RPMI8226 (cell line): Measurements from ENCODE around the gene EREG.

Experiments
- DNase-seq: peaks from one replicate; pipeline ENCODE4 v3.0.0-alpha.2; 2015

Gene EREG

DNA sequence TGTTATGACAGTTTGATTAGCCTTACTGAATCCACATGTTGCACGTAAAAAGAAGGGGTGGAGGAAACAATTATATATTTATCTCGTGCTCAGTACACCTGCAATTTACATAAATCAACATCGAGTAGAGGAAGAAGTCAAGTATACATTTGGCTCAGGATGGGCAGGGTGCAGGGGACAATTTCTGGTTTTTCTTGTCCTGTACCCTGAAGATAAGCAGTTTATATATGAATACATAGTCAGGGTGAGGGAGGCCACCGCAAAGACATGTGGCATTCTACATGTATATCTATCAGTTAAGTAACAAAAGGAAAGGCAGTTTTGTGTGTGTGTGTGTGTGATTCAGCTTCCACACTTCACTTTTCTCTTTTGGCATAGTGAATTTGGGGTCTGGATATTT lies 11.1 kb upstream of the EREG start:
- DNase-seq = no peak

DNA sequence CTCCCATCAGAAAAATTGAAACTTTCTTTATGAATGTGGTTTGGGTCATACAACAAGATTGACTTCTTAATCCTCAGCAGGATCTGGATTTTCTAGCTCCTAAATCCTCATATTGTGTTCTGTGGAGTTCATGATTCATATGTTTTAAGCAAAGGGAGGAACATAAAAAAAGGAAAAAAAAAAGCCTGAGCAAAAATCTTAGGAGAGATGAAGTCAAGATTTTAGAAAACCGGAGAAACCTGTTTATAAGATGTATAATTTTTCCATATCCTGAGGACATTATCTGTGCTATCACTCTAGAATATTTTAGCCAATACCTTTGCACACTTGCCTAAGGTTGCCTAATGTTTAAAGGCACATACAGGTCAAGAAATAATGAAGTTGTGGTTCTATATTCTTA lies 7.0 kb upstream of the EREG start:
- no peak for DNase-seq

DNA sequence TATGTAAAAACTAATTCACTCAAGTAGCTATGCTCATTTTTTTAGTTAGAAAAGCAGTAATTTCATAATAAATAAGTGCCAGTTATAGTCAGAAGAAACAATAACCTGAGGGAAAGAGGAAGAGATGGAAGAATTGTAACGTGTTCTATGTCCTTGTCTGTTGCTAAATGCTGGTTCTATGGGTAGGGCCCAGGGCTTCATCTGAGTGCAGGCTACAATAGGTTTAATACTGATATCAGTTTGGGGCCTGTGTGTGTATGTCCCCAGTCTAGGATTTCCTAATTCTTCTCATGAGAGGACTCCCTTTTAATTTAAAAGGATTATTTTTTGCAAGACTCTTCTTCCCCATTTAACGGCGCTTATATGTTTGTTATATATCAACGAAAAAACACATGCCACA lies 3.3 kb upstream of the EREG start:
- DNase-seq = no peak

GRCh38 chr4:74362347-74362746 lies 2.6 kb upstream of the EREG start:
- no peak for DNase-seq

DNA sequence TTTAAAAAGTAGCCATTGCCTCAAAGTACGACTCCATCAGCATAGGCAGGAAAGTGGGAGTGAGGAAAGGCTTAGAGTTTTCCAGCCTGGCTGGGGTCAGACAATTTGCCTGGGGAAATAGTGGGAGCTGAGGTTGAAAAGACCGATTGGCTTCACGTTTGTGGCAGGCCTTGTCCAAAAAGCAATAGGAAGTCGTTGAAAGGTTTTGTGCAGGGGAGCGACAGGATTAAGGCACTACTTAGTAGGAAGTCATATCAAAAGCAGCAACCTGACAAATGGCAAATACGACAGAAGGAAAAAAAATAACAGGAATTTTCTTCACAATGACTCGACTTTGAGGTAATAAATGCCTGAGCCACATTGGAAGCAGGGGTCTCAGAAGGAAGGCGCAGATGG lies 691 bp upstream of the EREG start:
- DNase-seq = no peak

DNA sequence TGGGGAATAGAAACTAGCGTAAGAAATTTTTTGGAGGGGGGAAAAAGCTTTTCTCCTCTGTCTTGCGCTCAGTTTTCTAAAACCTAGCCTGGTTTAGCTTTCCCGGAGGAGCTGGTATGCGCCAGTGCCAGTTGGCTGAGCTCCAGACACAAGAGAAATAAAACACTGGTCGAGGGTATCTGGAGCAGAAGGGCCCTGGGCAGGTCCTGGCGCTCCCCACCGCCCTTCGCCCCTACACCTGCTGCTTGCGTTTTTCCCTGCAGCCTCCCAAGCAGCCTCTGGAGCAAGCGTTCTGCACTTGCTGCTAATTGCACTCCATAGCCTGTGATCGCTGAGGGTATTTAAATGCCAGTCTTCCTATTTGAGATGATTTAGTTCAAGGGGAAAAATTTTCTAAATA lies 816 bp downstream of the EREG start:
- no peak for DNase-seq

DNA sequence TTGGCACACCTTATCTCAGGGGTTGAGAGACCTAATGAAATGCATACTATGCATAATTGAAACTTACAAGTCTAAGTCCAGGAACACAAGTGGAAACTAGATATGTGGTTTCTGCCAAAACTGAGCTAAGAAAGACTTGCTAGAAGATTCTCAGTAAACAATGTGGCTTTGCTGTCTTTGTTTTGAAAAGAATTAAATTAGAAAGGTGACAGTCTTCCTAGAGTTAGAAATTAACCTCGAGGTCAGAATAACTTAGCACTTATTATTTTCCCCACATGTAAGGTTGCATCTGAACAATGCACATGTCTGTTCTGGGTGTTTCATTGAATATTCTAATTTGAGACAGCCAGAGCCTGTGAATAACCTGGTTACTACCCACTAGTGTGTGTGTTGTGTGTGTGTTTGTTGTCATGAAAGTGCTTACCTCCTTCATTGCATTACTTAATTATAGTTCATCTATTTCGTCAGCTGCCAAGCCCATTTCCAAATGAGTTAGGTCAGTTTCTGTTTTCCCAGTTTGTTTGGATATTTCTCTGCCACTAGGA lies 1.5 kb downstream of the EREG start:
- no peak for DNase-seq

- DNase-seq = no peak
Observed at GRCh38 chr4:74367656-74368290, 2.8 kb downstream of the EREG start.

- no peak for DNase-seq
Observed at GRCh38 chr4:74368596-74368995, 3.7 kb downstream of the EREG start.

DNA sequence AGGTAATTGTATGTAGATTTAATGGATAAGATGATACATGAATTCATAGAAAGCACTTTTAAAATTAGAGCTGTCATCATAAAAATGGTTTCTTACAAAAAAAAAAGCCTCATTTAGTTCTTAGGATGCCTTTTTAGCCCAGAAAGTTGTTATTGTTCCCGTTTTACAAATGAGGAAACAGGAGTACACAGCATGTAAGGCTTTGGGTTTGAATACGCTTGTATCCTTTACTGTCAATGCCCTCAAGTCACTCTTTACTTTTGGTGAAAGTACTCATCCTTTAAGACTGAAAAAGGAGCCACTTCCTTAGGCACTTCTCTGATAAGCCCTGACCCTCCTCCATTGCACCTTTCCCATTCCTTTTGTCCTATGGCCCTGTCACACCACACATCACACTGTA lies 4.9 kb downstream of the EREG start:
- DNase-seq = no peak

DNA sequence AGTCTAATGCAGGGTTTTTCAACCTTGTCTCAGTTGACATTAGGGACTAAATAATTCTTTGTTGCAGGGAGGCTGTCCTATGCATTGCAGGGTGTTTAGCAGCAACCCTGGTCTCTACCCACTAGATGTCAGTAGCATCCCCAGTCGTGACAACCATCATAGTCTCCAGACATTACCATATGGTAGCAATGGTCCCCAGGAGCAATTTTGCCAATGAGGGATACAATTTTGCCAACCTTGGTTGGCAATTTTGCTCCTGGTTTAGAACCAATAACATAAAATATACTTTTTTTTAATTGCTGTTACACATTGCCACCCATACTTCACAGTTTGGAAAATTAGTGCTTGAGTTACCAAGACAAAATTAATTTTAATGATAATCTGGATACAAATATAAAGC lies 6.0 kb downstream of the EREG start:
- peak; percentile 47 for DNase-seq

GRCh38 chr4:74374128-74374527 lies 9.2 kb downstream of the EREG start:
- no peak for DNase-seq

- no peak for DNase-seq
Observed at GRCh38 chr4:74374561-74375327, 9.8 kb downstream of the EREG start.

- DNase-seq = no peak
Observed at GRCh38 chr4:74375824-74376426, 11.0 kb downstream of the EREG start.

DNA sequence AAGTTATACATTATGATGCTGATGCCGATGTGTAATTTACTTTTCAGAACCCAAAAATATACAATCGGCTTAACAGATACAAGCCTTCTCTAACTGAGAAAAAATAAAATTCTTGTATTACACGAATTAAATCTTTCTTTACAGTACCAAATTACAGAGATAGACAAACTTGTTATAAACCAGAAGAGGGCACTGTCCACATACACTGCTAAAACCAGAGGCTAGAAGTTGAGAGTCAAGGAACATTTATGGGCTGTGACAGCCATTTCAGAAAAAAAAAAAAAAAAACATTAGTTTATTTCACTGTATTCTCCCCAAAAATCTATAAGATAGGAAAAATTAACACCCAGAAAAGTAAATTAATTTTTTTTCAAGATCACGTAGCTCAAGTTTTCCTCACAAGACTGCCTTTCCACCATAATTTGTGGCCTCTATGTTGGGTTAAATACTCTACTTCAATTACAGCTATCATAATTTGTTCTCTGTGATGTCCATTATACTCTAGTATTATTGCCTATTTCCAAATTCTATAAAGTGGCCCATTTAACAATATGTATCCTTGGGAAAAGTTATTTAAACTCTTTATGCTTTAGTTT lies 12.0 kb downstream of the EREG start:
- peak; percentile 25 for DNase-seq

- no peak for DNase-seq
Observed at GRCh38 chr4:74377714-74378113, 12.8 kb downstream of the EREG start.

GRCh38 chr4:74378573-74378972 lies 13.6 kb downstream of the EREG start:
- no peak for DNase-seq

- DNase-seq = no peak
Observed at GRCh38 chr4:74379912-74380311, 15.0 kb downstream of the EREG start.

- DNase-seq = no peak
Observed at GRCh38 chr4:74385386-74385785, 20.4 kb downstream of the EREG start.

- no peak for DNase-seq
Observed at GRCh38 chr4:74386159-74386558, 21.2 kb downstream of the EREG start.

GRCh38 chr4:74387790-74388189 lies 22.8 kb downstream of the EREG start:
- DNase-seq = no peak

DNA sequence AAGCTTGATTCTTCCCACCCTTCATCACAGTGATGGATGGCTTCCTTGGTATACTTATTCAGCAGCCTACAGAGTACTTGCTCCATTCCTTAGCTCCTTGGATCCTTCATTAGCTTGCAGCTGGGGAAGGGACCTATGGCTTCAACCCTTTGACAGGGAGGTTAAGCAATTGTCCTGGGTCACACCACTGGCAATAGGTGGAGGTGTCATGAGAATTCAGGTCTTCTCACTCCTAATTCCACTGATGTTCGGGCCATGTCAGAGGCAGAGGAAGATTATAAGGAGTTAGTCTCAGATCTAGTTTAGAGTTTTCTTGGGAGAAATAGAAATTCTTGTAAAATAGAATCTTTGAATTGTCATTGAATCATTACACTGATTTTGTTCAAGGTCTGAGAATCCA lies 24.5 kb downstream of the EREG start:
- DNase-seq = no peak

- no peak for DNase-seq
Observed at GRCh38 chr4:74390677-74391076, 25.7 kb downstream of the EREG start.

DNA sequence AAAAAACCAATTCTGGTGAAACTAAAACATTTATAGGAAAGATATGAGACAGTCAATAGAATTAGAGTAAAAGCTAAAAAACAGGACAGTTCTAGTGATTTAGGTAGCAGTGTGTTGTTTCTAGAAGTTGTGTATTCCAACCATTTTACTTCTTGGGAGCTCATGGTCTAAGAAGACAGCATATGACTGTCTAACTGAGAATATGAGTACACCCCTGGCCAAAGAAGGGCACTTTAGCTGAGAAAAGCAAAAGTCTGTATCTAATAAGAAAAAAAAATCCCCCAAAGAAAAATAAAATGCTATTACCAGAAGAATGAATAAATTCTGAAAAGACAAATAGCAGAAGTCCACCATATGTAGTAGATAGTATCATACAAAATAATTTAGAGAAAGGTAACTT lies 26.4 kb downstream of the EREG start:
- DNase-seq = no peak
